HEK293 (cell line): ENCODE results near the gene AKT1.

ENCODE experiments used
- CTCF ChIA-PET: fragments of 350-600 bp; formaldehyde crosslinking; extraction: SDS; loops from one replicate; lab custom pipeline; 2021; ENCODE audit warnings: antibody characterized with exemption; lab: Yijun Ruan, JAX
- POLR2A ChIA-PET: fragments of 300-600 bp; formaldehyde crosslinking; extraction: SDS; loops from one replicate; lab custom pipeline; 2020; ENCODE audit warnings: antibody characterized with exemption, inconsistent platforms; lab: Yijun Ruan, JAX
- H3K27ac ChIP-seq: fragments of 200-500 bp; sonication (Bioruptor generic); 2 replicates; pipeline ENCODE4 v1.5.1; 2014; ENCODE audit warnings: low read depth, low read length, control low read depth, inconsistent platforms; ENCODE audit errors: extremely low read depth
- H3K36me3 ChIP-seq, 2 experiments: fragments of 200-500 bp in 1 of 2; sonication (Bioruptor generic) in 1 of 2; 1 replicate in 1 of 2; 2 replicates in 1 of 2; pipeline ENCODE4 v1.5.1; 2014 to 2017; ENCODE audit warnings: inconsistent platforms in 2 of 2, low read length in 2 of 2; ENCODE audit not compliant: control insufficient read depth in 2 of 2, insufficient read depth in 1 of 2
- H3K4me1 ChIP-seq: fragments of 200-500 bp; sonication (Bioruptor generic); 2 replicates; pipeline ENCODE4 v1.5.1; 2014; ENCODE audit warnings: mild to moderate bottlenecking, low read length, inconsistent platforms; ENCODE audit not compliant: control insufficient read depth, insufficient read depth
- H3K4me3 ChIP-seq: 2 replicates; pipeline ENCODE4 v1.5.1; 2011; ENCODE audit warnings: low read depth, mild to moderate bottlenecking, control low read depth, low read length, moderate library complexity
- H3K9me3 ChIP-seq: fragments of 200-500 bp; sonication (Bioruptor generic); 2 replicates; pipeline ENCODE4 v1.5.1; 2014; ENCODE audit warnings: low read depth, low read length, inconsistent platforms; ENCODE audit not compliant: control insufficient read depth, insufficient read depth
- EGR2 ChIP-seq: fragments of 450-650 bp; formaldehyde crosslinking; IDR thresholded peaks from 2 replicates; pipeline ENCODE4 v1.5.1; 2016; ENCODE audit warnings: low read depth, missing biosample characterization, missing genetic modification characterization
- GLIS1 ChIP-seq: fragments of 450-650 bp; formaldehyde crosslinking; IDR thresholded peaks from 2 replicates; pipeline ENCODE4 v1.5.1; 2016; ENCODE audit warnings: missing biosample characterization, missing genetic modification characterization
- GLIS2 ChIP-seq: fragments of 450-650 bp; formaldehyde crosslinking; IDR thresholded peaks from 2 replicates; pipeline ENCODE4 v1.5.1; 2016; ENCODE audit warnings: missing biosample characterization, missing genetic modification characterization
- HIC1 ChIP-seq: fragments of 450-650 bp; formaldehyde crosslinking; IDR thresholded peaks from 2 replicates; pipeline ENCODE4 v1.5.1; 2016; ENCODE audit warnings: missing biosample characterization, missing genetic modification characterization
- KLF1 ChIP-seq: fragments of 450-650 bp; formaldehyde crosslinking; IDR thresholded peaks from 2 replicates; pipeline ENCODE4 v1.5.1; 2016; ENCODE audit warnings: missing biosample characterization, missing genetic modification characterization
- MEIS1 ChIP-seq: sonication (generic); formaldehyde crosslinking; IDR thresholded peaks from 2 replicates; pipeline ENCODE4 v1.8.1; 2022; ENCODE audit warnings: missing genetic modification reagents, mild to moderate bottlenecking, borderline replicate concordance
- ZBTB10 ChIP-seq: fragments of 450-650 bp; formaldehyde crosslinking; IDR thresholded peaks from 2 replicates; pipeline ENCODE4 v1.5.1; 2016; ENCODE audit warnings: missing biosample characterization, missing genetic modification characterization
- ZBTB20 ChIP-seq: fragments of 450-650 bp; formaldehyde crosslinking; IDR thresholded peaks from 2 replicates; pipeline ENCODE4 v1.5.1; 2016; ENCODE audit warnings: missing biosample characterization, missing genetic modification characterization
- ZFHX2 ChIP-seq: fragments of 450-650 bp; formaldehyde crosslinking; conservative IDR thresholded peaks from 2 replicates; pipeline ENCODE4 v1.5.1; 2016; ENCODE audit warnings: missing biosample characterization, missing genetic modification characterization
- ZFP69B ChIP-seq: fragments of 450-650 bp; formaldehyde crosslinking; IDR thresholded peaks from 2 replicates; pipeline ENCODE4 v1.5.1; 2016; ENCODE audit warnings: missing biosample characterization, missing genetic modification characterization
- ZIC2 ChIP-seq: fragments of 450-650 bp; formaldehyde crosslinking; IDR thresholded peaks from 2 replicates; pipeline ENCODE4 v1.5.1; 2016; ENCODE audit warnings: missing biosample characterization, missing genetic modification characterization
- ZNF18 ChIP-seq: fragments of 450-650 bp; formaldehyde crosslinking; IDR thresholded peaks from 2 replicates; pipeline ENCODE4 v1.5.1; 2016; ENCODE audit warnings: missing biosample characterization, missing genetic modification characterization
- ZNF302 ChIP-seq: fragments of 450-650 bp; formaldehyde crosslinking; IDR thresholded peaks from 2 replicates; pipeline ENCODE4 v1.5.1; 2016; ENCODE audit warnings: missing biosample characterization, missing genetic modification characterization, low read depth
- ZNF311 ChIP-seq: fragments of 450-650 bp; formaldehyde crosslinking; IDR thresholded peaks from 2 replicates; pipeline ENCODE4 v1.5.1; 2017; ENCODE audit warnings: missing biosample characterization, missing genetic modification characterization, borderline replicate concordance
- ZNF324 ChIP-seq: fragments of 450-650 bp; formaldehyde crosslinking; IDR thresholded peaks from 2 replicates; pipeline ENCODE4 v1.5.1; 2016; ENCODE audit warnings: missing biosample characterization, missing genetic modification characterization
- ZNF362 ChIP-seq: fragments of 450-650 bp; formaldehyde crosslinking; IDR thresholded peaks from 2 replicates; pipeline ENCODE4 v1.5.1; 2016; ENCODE audit warnings: missing biosample characterization, missing genetic modification characterization
- ZNF394 ChIP-seq: fragments of 450-650 bp; formaldehyde crosslinking; IDR thresholded peaks from 2 replicates; pipeline ENCODE4 v1.5.1; 2016; ENCODE audit warnings: missing biosample characterization, missing genetic modification characterization, mild to moderate bottlenecking, moderate library complexity, borderline replicate concordance
- ZNF544 ChIP-seq: fragments of 450-650 bp; formaldehyde crosslinking; IDR thresholded peaks from 2 replicates; pipeline ENCODE4 v1.5.0; 2017; ENCODE audit warnings: missing biosample characterization, missing genetic modification characterization
- ZNF548 ChIP-seq: fragments of 450-650 bp; formaldehyde crosslinking; IDR thresholded peaks from 2 replicates; pipeline ENCODE4 v1.5.1; 2016; ENCODE audit warnings: missing biosample characterization, missing genetic modification characterization
- ZNF692 ChIP-seq: fragments of 450-650 bp; formaldehyde crosslinking; IDR thresholded peaks from 2 replicates; pipeline ENCODE4 v1.5.1; 2016; ENCODE audit warnings: missing biosample characterization, missing genetic modification characterization
- ZNF704 ChIP-seq: fragments of 450-650 bp; formaldehyde crosslinking; IDR thresholded peaks from 2 replicates; pipeline ENCODE4 v1.5.1; 2016; ENCODE audit warnings: missing biosample characterization, missing genetic modification characterization
- ZNF747 ChIP-seq: fragments of 450-650 bp; formaldehyde crosslinking; IDR thresholded peaks from 2 replicates; pipeline ENCODE4 v1.5.1; 2016; ENCODE audit warnings: missing biosample characterization, missing genetic modification characterization

The AKT1 gene

GRCh38 chr14:104786726-104787675 is 8.5 kb downstream of the AKT1 start:
- Histone ChIP-seq H3K27ac (no peak overlapping the region), H3K4me1 (no peaks in the 10 kb centered on the region), H3K36me3 (peaks cover 0 to 90% of the 10 kb centered on the region in 2 experiments; a peak in 1 of 3 replicates), H3K4me3 (no peak overlapping the region), H3K9me3 (no peaks in the 10 kb centered on the region)
- CTCF ChIA-PET, result interaction anchor here (0.7 kb wide), 1 partner anchor 40 kb away, joined by 3 read pairs; no protein-coding TSS in a partner anchor
- POLR2A ChIA-PET, result no interaction called here
- TF ChIP-seq ZNF692 (0 out of 2 replicates have a peak, but pooled peaks have one; percentile 29), ZBTB20 (tag by site-specific recombination) (no peak), ZNF747 (tag by site-specific recombination) (no peak), ZNF394 (tag by site-specific recombination) (no peak), HIC1 (tag by site-specific recombination) (peak; percentile 13; the same call in 1 of the 2 replicates), GLIS1 (tag by site-specific recombination) (peak; percentile 49; the same call in 1 of the 2 replicates), ZIC2 (tag by site-specific recombination) (peak; percentile 43; the same call in 1 of the 2 replicates), ZFP69B (peak; percentile 46; the same call in 1 of the 2 replicates), GLIS2 (tag by site-specific recombination) (peak; percentile 70)

- POLR2A ChIA-PET, result no interaction called here
- TF ChIP-seq ZBTB10 (tag by site-specific recombination), result no peak
- no peak for TF ChIP-seq ZNF362 (tag by site-specific recombination)
- no peak for TF ChIP-seq ZNF18
- no peak for TF ChIP-seq ZNF311 (tag by site-specific recombination)
- no peak for TF ChIP-seq ZNF302 (tag by site-specific recombination)
- TF ChIP-seq ZNF548 (tag by site-specific recombination), result no peak
- TF ChIP-seq ZNF324 (tag by site-specific recombination), result no peak
- TF ChIP-seq ZNF544 (tag by site-specific recombination), result no peak
- no peak for TF ChIP-seq MEIS1
- peak; percentile 76 for TF ChIP-seq KLF1 (tag by site-specific recombination)
- TF ChIP-seq EGR2 (tag by site-specific recombination), result peak; percentile 77
- no peak for TF ChIP-seq ZFP69B
- peak; percentile 96 for TF ChIP-seq ZFHX2 (tag by site-specific recombination)
- no peak for TF ChIP-seq ZNF704 (tag by site-specific recombination)
Measured at GRCh38 chr14:104786091-104786586, 9.4 kb downstream of the AKT1 start.

More at GRCh38 chr14:104786091-104786586, 9.4 kb downstream of the AKT1 start:
- Histone ChIP-seq H3K9me3 (no peaks in the 10 kb centered on the region), H3K4me3 (no peak overlapping the region), H3K36me3 (peaks cover 0 to 87% of the 10 kb centered on the region in 2 experiments; a peak in 1 of 3 replicates), H3K27ac (no peak overlapping the region), H3K4me1 (no peaks in the 10 kb centered on the region)
- CTCF ChIA-PET, result no interaction called here
